Measurements from ENCODE around the gene TMEM86B.

Gene TMEM86B

DNA sequence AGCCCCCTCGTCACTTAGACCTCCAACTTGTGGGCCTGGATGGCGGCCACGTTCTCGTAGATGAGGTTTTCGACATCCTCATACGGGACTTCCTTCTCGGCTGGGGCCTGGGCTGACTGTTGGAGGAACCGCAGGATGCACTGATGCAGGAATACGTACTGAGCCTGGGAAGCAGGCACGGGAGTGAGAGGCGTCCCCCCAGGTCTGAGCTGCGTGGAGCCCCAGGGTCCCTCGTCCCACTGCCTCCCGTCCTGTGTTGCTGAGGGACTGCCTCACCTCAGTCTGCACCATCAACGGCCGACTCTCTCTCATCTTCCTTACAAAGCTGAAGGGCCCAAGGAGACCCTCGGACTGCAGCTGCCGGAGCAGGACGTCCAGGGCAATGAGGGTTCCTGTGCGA lies 46.8 kb downstream of the TMEM86B start:
- no peaks in the 10 kb centered on the region for H3K36me3 ChIP-seq
- H3K4me3 ChIP-seq, result no peak overlapping the region
- no peak overlapping the region for H3K9ac ChIP-seq
- H3K27me3 ChIP-seq, result peaks cover 27% of the 10 kb centered on the region
- no peak overlapping the region for H3K4me2 ChIP-seq
- no peak overlapping the region for H3K27ac ChIP-seq
- peaks cover 24% of the 10 kb centered on the region for H4K20me1 ChIP-seq
- H3K4me1 ChIP-seq, result peaks cover 24% of the 10 kb centered on the region
- no peak for TF ChIP-seq Cebpa-rat (IDR thresholded peaks at IDR 0.05)
- H3K9me3 ChIP-seq, result no peaks in the 10 kb centered on the region

- H4K20me1 ChIP-seq, result peaks cover 24% of the 10 kb centered on the region
- H3K27ac ChIP-seq, result 0 out of 2 replicates have a peak within 1 kb of the TSS, but pooled peaks have one; percentile 69
- TF ChIP-seq Cebpa-rat (IDR thresholded peaks at IDR 0.05), result no peak
- H3K9ac ChIP-seq, result no peak within 1 kb of the TSS
- H3K27me3 ChIP-seq, result peaks cover 27% of the 10 kb centered on the region
- no peaks in the 10 kb centered on the region for H3K36me3 ChIP-seq
- peaks cover 5% of the 10 kb centered on the region; the same call in 1 of the 2 replicates for H3K9me3 ChIP-seq
- peak within 1 kb of the TSS; percentile 98 for H3K4me2 ChIP-seq
- H3K4me1 ChIP-seq, result peaks cover 31% of the 10 kb centered on the region
- peak within 1 kb of the TSS; percentile 64 for H3K4me3 ChIP-seq
Observed at GRCh38 chr19:55179606-55180484, 48.7 kb downstream of the TMEM86B start, which contains the start of gene SYT5. Gene SYT5, minus strand, starts transcription at chr19:55180289. Its CDS starts 1,248 bp downstream, at chr19:55179041.

DNA sequence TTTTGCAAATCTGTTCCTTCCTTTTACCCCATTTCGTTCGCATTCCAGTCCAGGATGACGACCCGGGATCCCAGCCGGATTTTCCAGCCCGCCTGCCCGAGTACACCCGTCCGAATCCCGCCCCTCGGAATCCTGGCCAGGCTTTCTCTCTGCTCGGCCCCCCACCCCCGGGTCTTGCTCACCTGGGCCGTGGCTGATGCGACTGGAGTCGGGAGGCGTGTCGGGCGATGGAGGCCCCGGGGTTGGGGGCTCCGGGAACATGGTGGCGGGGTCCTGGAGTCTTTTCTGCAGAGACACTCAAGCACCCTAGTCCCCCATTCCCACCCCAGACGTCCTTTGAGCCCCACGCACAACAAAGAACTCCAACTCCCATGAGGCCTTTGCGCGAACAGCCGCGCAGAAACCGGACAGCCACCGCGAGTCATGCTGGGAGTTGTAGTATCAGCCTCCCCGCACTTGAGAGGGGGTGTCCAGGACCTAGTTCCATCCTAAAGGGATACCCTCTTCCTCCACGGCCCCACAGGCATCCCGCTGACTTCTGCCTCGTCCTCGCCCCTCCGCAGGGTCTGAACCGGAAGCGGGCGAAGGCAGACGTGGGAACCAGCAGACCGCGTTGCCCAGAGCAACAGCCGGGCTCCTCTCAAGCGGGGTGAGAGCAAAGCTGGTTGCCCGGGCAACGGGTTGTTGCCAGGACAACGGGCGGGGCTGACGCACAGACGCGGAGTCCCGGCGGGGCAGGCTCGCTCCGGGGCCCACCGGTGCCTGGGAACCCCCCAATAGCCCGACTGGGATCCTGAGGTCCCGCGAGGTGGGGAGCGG lies 49.6 kb downstream of the TMEM86B start:
- H3K4me1 ChIP-seq, result peaks cover 38% of the 10 kb centered on the region
- peak overlapping the region; percentile 69; the same call in 1 of the 2 replicates for H3K27ac ChIP-seq
- no peak for TF ChIP-seq Cebpa-rat (IDR thresholded peaks at IDR 0.05)
- H3K36me3 ChIP-seq, result no peaks in the 10 kb centered on the region
- H3K9me3 ChIP-seq, result peaks cover 5% of the 10 kb centered on the region; the same call in 1 of the 2 replicates
- peaks cover 30% of the 10 kb centered on the region for H3K27me3 ChIP-seq
- peak overlapping the region; percentile 98 for H3K4me2 ChIP-seq
- H3K9ac ChIP-seq, result no peak overlapping the region; the same call in 1 of the 2 replicates
- peaks cover 24% of the 10 kb centered on the region for H4K20me1 ChIP-seq
- H3K4me3 ChIP-seq, result peak overlapping the region; percentile 64

All from BLaER1 (cell line).